ENCODE results near the gene BHLHE23. TPM values are rescaled to one million over a fixed set of nuclear protein-coding genes. Genes with fewer than 3 reads are reported as not detected.

The BHLHE23 gene
- total RNA-seq, 1 donor from 2014 or later, result 23.9 TPM

- H3K9me3 Mint-ChIP-seq (ENCODE audit: unreplicated experiment), result peaks cover 19% of the 10 kb centered on the region
- H3K36me3 Mint-ChIP-seq (ENCODE audit: unreplicated experiment), result peaks cover 10% of the 10 kb centered on the region
- no peak overlapping the region for H3K27ac Mint-ChIP-seq (ENCODE audit: unreplicated experiment)
- H3K27me3 Mint-ChIP-seq (ENCODE audit: unreplicated experiment), result peaks cover 4% of the 10 kb centered on the region
- peaks cover 11% of the 10 kb centered on the region for H3K4me1 Mint-ChIP-seq (ENCODE audit: low read depth, unreplicated experiment)
- peak; percentile 89 for DNase-seq
- peak overlapping the region; percentile 74 for H3K4me3 Mint-ChIP-seq (ENCODE audit: unreplicated experiment)
- peak; percentile 95 for TF ChIP-seq CTCF (IDR thresholded peaks at IDR 0.05; ENCODE audit: partially characterized antibody, unreplicated experiment)
Observed at GRCh38 chr20:63009045-63009961, 2.5 kb upstream of the BHLHE23 start.

GRCh38 chr20:63008541-63009044, 1.8 kb upstream of the BHLHE23 start:
- H3K4me1 Mint-ChIP-seq (ENCODE audit: low read depth, unreplicated experiment), result peaks cover 8% of the 10 kb centered on the region
- H3K4me3 Mint-ChIP-seq (ENCODE audit: unreplicated experiment), result peak overlapping the region; percentile 74
- no peak for TF ChIP-seq CTCF (IDR thresholded peaks at IDR 0.05; ENCODE audit: partially characterized antibody, unreplicated experiment)
- peak; percentile 36 for DNase-seq
- H3K27me3 Mint-ChIP-seq (ENCODE audit: unreplicated experiment), result peaks cover 7% of the 10 kb centered on the region
- H3K9me3 Mint-ChIP-seq (ENCODE audit: unreplicated experiment), result peaks cover 14% of the 10 kb centered on the region
- peaks cover 8% of the 10 kb centered on the region for H3K36me3 Mint-ChIP-seq (ENCODE audit: unreplicated experiment)
- H3K27ac Mint-ChIP-seq (ENCODE audit: unreplicated experiment), result no peak overlapping the region

- Mint-ChIP-seq H3K36me3 (ENCODE audit: unreplicated experiment) (peaks cover under 1% of the 10 kb centered on the region), H3K9me3 (ENCODE audit: unreplicated experiment) (peaks cover 10% of the 10 kb centered on the region), H3K4me1 (ENCODE audit: low read depth, unreplicated experiment) (peaks cover 12% of the 10 kb centered on the region), H3K27me3 (ENCODE audit: unreplicated experiment) (peaks cover 7% of the 10 kb centered on the region), H3K27ac (ENCODE audit: unreplicated experiment) (no peak overlapping the region), H3K4me3 (ENCODE audit: unreplicated experiment) (peak overlapping the region; percentile 74)
- DNase-seq, result peak; percentile 47
- peak; percentile 1 for TF ChIP-seq CTCF (IDR thresholded peaks at IDR 0.05; ENCODE audit: partially characterized antibody, unreplicated experiment)
Observed at GRCh38 chr20:63007646-63008488, 1.1 kb upstream of the BHLHE23 start.

GRCh38 chr20:63007360-63007645, 539 bp upstream of the BHLHE23 start:
- no peak overlapping the region for H3K27ac Mint-ChIP-seq (ENCODE audit: unreplicated experiment)
- peak; percentile 52 for DNase-seq

More at GRCh38 chr20:63007360-63007645, 539 bp upstream of the BHLHE23 start:
- Mint-ChIP-seq H3K27me3 (ENCODE audit: unreplicated experiment) (peaks cover 7% of the 10 kb centered on the region), H3K4me1 (ENCODE audit: low read depth, unreplicated experiment) (peaks cover 12% of the 10 kb centered on the region), H3K36me3 (ENCODE audit: unreplicated experiment) (no peaks in the 10 kb centered on the region), H3K4me3 (ENCODE audit: unreplicated experiment) (no peak overlapping the region), H3K9me3 (ENCODE audit: unreplicated experiment) (peaks cover 9% of the 10 kb centered on the region)
- peak; percentile 8 for TF ChIP-seq CTCF (IDR thresholded peaks at IDR 0.05; ENCODE audit: partially characterized antibody, unreplicated experiment)

All from glutamatergic neuron (in vitro differentiated cells).